ENCODE measurements around the gene DCUN1D2. TPM values are rescaled to one million over a fixed set of nuclear protein-coding genes. Genes with fewer than 3 reads are reported as not detected.
A peak's percentile ranks its signal among the peaks of the same experiment; 100 is the strongest.

The DCUN1D2 gene
- total and polyA plus RNA-seq, 2 donors from 2014 or later: 7.6 to 19.5 TPM

GRCh38 chr13:113432506-113433270 is 57.8 kb downstream of the DCUN1D2 start:
- intact Hi-C loops (cut with DNase I): no loop called here
- H3K27ac ChIP-seq (ENCODE audit: low read depth in 2 of 2, low read length in 2 of 2): no peak overlapping the region
- no peak for FAIRE-seq
- H3K9ac ChIP-seq (ENCODE audit: low read length in 3 of 3): no peak overlapping the region
- no peak for DNase-seq
- TF ChIP-seq CTCF (IDR thresholded peaks at IDR 0.05; ENCODE audit: borderline replicate concordance, extremely low read depth, insufficient read depth): no peak
- no peak overlapping the region for H3K4me3 ChIP-seq (ENCODE audit: low read length in 3 of 3)
- H3K4me1 ChIP-seq (ENCODE audit: control insufficient read depth in 2 of 3, insufficient read depth in 2 of 3, low read depth in 1 of 3, low read length in 3 of 3): no peaks in the 10 kb centered on the region
- H3K27me3 ChIP-seq (ENCODE audit: control insufficient read depth, insufficient read depth, low read length): no peaks in the 10 kb centered on the region
- H3K9me3 ChIP-seq (ENCODE audit: control insufficient read depth in 2 of 3, insufficient read depth in 1 of 3, low read length in 3 of 3): no peaks in the 10 kb centered on the region
- no peaks in the 10 kb centered on the region for H3K36me3 ChIP-seq (ENCODE audit: control insufficient read depth in 2 of 3, insufficient read depth in 3 of 3, low read length in 3 of 3)

GRCh38 chr13:113431171-113431570 is 59.3 kb downstream of the DCUN1D2 start:
- DNase-seq (peak in 1 of 5 donors; percentile 32), FAIRE-seq (no peak)
- no peak for TF ChIP-seq CTCF (IDR thresholded peaks at IDR 0.05; ENCODE audit: borderline replicate concordance, extremely low read depth, insufficient read depth)

GRCh38 chr13:113430378-113431110 is 60.0 kb downstream of the DCUN1D2 start:
- Histone ChIP-seq H3K4me3 (ENCODE audit: low read length in 3 of 3) (no peak overlapping the region), H3K4me1 (ENCODE audit: control insufficient read depth in 2 of 3, insufficient read depth in 2 of 3, low read depth in 1 of 3, low read length in 3 of 3) (no peaks in the 10 kb centered on the region)
- DNase-seq: peak in 1 of 5 donors; percentile 26

More at GRCh38 chr13:113431171-113431570, 59.3 kb downstream of the DCUN1D2 start:
- H3K9me3 ChIP-seq (ENCODE audit: control insufficient read depth in 2 of 3, insufficient read depth in 1 of 3, low read length in 3 of 3): no peaks in the 10 kb centered on the region
- no peaks in the 10 kb centered on the region for H3K36me3 ChIP-seq (ENCODE audit: control insufficient read depth in 2 of 3, insufficient read depth in 3 of 3, low read length in 3 of 3)
- no peak overlapping the region for H3K4me3 ChIP-seq (ENCODE audit: low read length in 3 of 3)
- H3K27me3 ChIP-seq (ENCODE audit: control insufficient read depth, insufficient read depth, low read length): no peaks in the 10 kb centered on the region
- no peak overlapping the region for H3K9ac ChIP-seq (ENCODE audit: low read length in 3 of 3)
- no peaks in the 10 kb centered on the region for H3K4me1 ChIP-seq (ENCODE audit: control insufficient read depth in 2 of 3, insufficient read depth in 2 of 3, low read depth in 1 of 3, low read length in 3 of 3)
- no peak overlapping the region for H3K27ac ChIP-seq (ENCODE audit: low read depth in 2 of 2, low read length in 2 of 2)
- intact Hi-C loops (cut with DNase I): no loop called here

More at GRCh38 chr13:113430378-113431110, 60.0 kb downstream of the DCUN1D2 start:
- no peak for TF ChIP-seq CTCF (IDR thresholded peaks at IDR 0.05; ENCODE audit: borderline replicate concordance, extremely low read depth, insufficient read depth)
- no peak for FAIRE-seq
- Histone ChIP-seq H3K36me3 (ENCODE audit: control insufficient read depth in 2 of 3, insufficient read depth in 3 of 3, low read length in 3 of 3) (no peaks in the 10 kb centered on the region), H3K9me3 (ENCODE audit: control insufficient read depth in 2 of 3, insufficient read depth in 1 of 3, low read length in 3 of 3) (no peaks in the 10 kb centered on the region), H3K27me3 (ENCODE audit: control insufficient read depth, insufficient read depth, low read length) (no peaks in the 10 kb centered on the region), H3K27ac (ENCODE audit: low read depth in 2 of 2, low read length in 2 of 2) (no peak overlapping the region), H3K9ac (ENCODE audit: low read length in 3 of 3) (no peak overlapping the region)
- intact Hi-C loops (cut with DNase I): no loop called here
